GM19193 (cell line): ENCODE data around the gene TNFSF12.

Experiments
- POLR2A ChIP-seq: IDR thresholded peaks from 4 replicates; pipeline ENCODE4 v1.6.1; 2011; ENCODE audit not compliant: insufficient read depth, insufficient read length; ENCODE audit errors: extremely low read depth

The TNFSF12 gene, protein sequence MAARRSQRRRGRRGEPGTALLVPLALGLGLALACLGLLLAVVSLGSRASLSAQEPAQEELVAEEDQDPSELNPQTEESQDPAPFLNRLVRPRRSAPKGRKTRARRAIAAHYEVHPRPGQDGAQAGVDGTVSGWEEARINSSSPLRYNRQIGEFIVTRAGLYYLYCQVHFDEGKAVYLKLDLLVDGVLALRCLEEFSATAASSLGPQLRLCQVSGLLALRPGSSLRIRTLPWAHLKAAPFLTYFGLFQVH

DNA sequence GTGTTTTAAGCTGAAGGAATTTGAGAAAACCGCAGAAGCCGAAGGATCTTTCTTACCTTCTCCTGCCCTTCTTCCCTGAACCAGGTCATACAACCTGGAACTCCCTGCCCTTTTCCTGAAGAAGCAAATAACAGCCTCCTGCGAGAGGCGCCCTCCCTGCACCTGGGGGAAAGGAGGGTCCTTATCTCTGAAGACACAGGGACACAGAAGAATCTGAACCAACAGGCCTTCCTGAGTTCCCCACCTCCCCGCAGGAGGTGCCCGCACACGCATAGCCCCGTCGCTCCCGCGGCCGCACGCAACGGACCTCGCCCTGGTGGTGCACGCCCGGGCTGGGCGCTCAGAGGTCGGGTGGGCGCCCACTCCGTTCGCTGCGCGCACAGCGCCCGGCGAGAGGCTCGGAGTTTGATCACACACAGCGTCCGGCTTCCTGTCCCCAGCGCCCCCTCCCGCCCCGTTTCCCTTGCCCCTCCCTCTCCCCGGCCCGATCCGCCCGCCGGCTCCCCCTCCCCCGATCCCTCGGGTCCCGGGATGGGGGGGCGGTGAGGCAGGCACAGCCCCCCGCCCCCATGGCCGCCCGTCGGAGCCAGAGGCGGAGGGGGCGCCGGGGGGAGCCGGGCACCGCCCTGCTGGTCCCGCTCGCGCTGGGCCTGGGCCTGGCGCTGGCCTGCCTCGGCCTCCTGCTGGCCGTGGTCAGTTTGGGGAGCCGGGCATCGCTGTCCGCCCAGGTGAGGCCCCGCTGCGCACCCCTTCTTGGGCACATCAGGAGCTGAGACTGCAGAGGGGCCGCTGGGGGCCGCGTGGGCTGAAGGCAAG, at the start of gene TNFSF12:
Gene TNFSF12 (plus strand): TSS at position 474 of the 816 bp plus-strand sequence. CDS start 96 bp downstream, at position 570.
- TF ChIP-seq POLR2A = peak; percentile 66

DNA sequence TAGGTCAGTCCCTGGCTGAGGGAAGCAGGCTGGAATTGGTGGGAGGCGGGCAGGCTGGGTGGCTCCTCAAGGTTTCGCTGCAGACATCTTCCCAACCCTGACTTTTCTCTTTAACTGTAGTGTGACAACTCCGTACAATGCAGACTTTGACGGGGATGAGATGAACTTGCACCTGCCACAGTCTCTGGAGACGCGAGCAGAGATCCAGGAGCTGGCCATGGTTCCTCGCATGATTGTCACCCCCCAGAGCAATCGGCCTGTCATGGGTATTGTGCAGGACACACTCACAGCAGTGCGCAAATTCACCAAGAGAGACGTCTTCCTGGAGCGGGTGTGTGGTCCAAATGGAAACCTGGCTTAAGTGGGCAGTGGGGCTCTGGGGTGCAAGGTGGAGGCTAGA, 49.7 kb upstream of the TNFSF12 start:
- TF ChIP-seq POLR2A = no peak

DNA sequence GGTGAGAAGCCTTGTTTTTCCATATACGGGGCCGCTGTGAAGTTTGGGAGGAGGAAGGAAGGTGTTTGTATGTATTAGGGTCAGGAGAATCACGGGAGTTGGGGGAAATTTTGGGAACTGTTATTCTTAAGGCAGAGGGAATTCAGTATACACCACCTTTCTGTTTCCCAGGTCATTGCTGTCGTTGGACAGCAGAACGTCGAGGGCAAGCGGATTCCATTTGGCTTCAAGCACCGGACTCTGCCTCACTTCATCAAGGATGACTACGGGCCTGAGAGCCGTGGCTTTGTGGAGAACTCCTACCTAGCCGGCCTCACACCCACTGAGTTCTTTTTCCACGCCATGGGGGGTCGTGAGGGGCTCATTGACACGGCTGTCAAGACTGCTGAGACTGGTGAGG, 47.1 kb upstream of the TNFSF12 start:
- no peak for TF ChIP-seq POLR2A

DNA sequence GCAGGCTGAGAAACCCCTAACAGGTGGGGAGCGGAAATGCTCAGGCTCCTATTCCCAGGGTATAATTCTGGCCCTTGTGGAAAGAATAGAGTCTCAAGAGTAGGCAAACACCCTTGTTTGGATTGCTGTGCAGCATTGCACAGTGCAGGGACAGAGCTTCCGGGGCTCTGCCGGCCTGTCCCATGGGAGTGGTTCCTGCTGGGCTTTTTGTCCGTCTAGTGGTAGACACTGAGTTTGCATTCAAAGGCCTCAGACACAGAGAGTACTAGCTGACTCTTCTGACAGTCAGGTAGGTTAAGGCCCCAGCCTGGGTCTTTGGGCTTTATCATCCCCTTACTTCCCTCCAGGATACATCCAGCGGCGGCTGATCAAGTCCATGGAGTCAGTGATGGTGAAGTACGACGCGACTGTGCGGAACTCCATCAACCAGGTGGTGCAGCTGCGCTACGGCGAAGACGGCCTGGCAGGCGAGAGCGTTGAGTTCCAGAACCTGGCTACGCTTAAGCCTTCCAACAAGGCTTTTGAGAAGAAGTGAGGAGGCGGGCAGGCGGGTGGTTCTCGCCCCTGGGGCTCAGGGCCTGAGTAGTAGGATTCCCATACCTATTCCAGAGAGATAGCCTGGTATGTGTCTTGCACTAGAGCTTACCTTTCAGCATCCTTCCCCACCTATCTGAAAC, 46.5 kb upstream of the TNFSF12 start:
- no peak for TF ChIP-seq POLR2A

DNA sequence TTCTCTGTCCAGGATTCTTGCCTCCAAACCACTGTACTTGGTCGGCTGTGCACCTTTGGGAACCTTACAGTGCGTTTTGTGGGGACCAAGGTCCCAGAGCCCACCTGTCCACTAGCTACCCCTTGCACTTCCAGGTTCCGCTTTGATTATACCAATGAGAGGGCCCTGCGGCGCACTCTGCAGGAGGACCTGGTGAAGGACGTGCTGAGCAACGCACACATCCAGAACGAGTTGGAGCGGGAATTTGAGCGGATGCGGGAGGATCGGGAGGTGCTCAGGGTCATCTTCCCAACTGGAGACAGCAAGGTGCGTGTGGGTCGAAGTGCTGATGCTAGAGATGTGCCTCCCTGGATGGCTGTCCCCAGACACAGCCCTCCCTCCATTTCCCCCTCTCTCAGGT, 45.9 kb upstream of the TNFSF12 start:
- TF ChIP-seq POLR2A = no peak

DNA sequence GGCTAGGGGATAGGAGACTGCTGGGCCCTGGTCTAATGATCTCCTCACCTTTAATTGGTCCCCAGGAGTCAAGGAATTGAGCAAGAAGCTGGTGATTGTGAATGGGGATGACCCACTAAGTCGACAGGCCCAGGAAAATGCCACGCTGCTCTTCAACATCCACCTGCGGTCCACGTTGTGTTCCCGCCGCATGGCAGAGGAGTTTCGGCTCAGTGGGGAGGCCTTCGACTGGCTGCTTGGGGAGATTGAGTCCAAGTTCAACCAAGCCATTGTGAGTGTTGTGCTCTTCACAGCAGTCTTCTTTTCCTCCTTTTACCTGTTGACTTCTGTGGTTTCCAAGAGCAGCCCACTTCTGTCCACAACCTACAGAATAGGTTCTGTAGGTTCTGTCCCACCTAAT, 45.3 kb upstream of the TNFSF12 start:
- TF ChIP-seq POLR2A = no peak

DNA sequence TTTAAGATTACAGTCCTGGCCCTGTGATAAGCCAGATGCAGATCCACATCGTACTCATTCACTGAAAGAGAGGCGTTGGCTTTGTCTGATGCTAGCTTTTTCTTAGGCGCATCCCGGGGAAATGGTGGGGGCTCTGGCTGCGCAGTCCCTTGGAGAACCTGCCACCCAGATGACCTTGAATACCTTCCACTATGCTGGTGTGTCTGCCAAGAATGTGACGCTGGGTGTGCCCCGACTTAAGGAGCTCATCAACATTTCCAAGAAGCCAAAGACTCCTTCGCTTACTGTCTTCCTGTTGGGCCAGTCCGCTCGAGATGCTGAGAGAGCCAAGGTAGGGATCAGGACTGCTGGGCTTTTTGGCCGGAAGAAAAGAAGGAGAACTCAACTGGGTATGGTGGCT, 40.7 kb upstream of the TNFSF12 start:
- TF ChIP-seq POLR2A = no peak

DNA sequence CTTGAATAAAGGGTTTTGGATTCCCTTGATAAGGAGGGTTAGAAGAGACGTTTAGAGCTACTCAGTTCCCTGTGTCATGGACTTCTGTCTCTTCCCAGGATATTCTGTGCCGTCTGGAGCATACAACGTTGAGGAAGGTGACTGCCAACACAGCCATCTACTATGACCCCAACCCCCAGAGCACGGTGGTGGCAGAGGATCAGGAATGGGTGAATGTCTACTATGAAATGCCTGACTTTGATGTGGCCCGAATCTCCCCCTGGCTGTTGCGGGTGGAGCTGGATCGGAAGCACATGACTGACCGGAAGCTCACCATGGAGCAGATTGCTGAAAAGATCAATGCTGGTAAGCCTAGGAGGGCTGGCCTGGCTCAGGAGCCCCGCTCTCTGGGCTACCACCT, 40.0 kb upstream of the TNFSF12 start:
- TF ChIP-seq POLR2A = no peak

DNA sequence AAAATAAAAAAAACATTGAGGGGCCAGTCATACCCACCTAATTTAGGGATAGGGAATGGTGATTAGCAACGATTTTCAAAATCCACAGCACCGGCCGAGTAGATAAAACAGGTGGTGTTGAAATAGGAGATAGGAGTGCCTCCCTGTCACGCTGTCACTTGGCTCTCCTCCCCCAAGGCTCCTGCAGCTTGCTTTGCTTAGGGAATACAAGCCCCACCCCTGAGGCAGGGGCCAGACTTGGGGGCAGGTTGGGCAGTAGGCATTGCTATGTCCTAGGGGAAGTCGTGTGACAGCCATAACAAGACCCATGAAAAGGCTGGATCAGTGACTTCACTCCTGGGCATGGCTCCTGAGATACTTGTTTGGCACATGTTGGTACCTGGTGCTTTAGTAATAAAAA, 38.9 kb upstream of the TNFSF12 start:
- TF ChIP-seq POLR2A = no peak

DNA sequence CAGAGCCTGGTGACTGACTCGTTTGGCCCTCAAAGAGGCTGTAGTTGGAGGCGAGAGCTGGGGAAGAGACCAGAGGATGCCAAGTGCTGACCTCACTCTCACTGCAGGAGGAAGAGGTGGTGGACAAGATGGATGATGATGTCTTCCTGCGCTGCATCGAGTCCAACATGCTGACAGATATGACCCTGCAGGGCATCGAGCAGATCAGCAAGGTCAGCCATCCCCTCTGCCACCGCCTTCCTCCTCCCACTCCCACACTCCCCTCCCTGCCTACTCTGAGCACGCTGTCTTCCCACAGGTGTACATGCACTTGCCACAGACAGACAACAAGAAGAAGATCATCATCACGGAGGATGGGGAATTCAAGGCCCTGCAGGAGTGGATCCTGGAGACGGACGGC, 37.8 kb upstream of the TNFSF12 start:
- TF ChIP-seq POLR2A = no peak

DNA sequence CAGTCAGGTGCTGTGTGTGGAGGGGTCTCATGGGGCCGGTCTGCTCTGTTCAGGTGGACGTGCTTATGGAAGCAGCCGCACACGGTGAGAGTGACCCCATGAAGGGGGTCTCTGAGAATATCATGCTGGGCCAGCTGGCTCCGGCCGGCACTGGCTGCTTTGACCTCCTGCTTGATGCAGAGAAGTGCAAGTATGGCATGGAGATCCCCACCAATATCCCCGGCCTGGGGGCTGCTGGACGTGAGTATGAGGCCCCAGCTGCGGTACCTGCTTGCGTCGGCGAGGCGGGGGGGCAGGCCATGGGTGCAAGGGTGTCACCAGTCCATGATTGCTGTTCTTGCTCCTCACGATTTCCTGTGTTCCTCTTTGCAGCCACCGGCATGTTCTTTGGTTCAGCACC, 36.8 kb upstream of the TNFSF12 start:
- no peak for TF ChIP-seq POLR2A

DNA sequence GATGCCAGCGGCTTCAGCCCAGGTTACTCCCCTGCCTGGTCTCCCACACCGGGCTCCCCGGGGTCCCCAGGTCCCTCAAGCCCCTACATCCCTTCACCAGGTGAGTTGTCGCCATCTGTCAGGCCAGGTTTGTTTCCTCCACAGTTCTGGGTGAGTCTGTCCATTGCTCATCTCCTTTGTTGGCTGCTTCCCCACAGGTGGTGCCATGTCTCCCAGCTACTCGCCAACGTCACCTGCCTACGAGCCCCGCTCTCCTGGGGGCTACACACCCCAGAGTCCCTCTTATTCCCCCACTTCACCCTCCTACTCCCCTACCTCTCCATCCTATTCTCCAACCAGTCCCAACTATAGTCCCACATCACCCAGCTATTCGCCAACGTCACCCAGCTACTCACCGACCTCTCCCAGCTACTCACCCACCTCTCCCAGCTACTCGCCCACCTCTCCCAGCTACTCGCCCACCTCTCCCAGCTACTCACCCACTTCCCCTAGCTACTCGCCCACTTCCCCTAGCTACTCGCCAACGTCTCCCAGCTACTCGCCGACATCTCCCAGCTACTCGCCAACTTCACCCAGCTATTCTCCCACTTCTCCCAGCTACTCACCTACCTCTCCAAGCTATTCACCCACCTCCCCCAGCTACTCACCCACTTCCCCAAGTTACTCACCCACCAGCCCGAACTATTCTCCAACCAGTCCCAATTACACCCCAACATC, 35.9 kb upstream of the TNFSF12 start:
- TF ChIP-seq POLR2A = no peak

DNA sequence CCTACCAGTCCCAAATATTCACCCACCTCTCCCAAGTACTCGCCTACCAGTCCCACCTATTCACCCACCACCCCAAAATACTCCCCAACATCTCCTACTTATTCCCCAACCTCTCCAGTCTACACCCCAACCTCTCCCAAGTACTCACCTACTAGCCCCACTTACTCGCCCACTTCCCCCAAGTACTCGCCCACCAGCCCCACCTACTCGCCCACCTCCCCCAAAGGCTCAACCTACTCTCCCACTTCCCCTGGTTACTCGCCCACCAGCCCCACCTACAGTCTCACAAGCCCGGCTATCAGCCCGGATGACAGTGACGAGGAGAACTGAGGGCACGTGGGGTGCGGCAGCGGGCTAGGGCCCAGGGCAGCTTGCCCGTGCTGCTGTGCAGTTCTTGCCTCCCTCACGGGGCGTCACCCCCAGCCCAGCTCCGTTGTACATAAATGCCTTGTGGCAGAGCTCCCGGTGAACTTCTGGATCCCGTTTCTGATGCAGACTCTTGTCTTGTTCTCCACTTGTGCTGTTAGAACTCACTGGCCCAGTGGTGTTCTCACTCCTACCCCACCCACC, 34.9 kb upstream of the TNFSF12 start:
- no peak for TF ChIP-seq POLR2A

DNA sequence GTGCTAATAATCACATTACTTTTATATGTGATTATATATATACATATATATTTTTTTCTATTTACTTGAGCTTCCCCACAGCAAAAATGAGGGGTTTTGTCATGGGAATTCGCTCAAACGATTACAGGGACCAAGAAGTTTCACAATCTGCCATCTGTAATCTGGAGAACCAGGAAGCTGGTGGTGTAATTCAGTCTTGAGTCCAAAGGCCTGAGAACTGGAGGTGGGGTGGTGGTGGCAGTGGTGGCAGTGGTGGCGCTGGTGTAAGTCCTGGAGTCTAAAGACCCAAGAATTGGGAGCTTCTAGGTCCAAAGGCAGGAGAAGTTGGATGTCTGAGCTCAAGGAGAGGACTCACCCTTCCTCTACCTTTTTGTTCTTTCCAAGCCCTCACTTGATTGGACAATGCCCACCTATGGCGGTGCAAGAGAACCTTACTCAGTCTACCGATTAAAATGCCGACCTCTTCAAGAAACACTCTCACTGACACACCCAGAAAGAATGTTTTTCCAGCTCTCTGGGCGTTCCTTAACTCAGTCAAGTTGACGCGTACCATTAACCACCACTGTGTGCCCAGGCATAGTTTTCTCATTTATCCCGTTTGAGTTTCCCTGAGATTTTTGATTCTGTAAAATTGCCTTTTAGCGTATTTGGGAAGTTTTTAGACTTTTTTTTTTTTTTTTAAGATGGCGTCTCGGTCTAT, 32.8 kb upstream of the TNFSF12 start:
- no peak for TF ChIP-seq POLR2A
